NCI-H1694 treated with DMSO at 0.1 percent for 48 hours (cell line): Measurements from ENCODE around the gene TRAM2.
"Not testable (repeated sequence)": the region's sequence is repeated elsewhere in the genome, so short reads cannot be mapped to it uniquely, and the experiment has no call there.

Source experiments
- DNase-seq: peaks from one replicate; lab custom pipeline; 2025; lab: John Stamatoyannopoulos, UW

TRAM2 gene

DNA sequence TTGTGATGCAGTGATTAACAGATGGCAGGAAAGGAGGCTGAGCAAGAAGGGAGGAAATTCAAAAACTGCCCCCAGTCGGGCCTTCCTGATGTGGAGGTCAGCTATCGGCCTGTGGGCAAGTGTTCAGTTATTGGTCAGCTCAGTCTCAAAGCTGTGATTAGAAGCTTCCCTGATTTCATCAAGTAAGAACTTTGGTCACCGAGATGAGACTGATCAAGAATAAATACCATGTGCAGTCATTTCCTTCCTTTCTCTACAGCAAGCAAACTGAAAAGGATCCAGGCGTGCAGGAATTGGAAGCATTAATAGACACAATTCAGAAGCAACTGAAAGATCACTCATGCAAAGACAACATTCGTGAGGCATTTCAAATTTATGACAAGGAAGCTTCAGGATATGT, 87.0 kb downstream of the TRAM2 start:
- DNase-seq: no peak

DNA sequence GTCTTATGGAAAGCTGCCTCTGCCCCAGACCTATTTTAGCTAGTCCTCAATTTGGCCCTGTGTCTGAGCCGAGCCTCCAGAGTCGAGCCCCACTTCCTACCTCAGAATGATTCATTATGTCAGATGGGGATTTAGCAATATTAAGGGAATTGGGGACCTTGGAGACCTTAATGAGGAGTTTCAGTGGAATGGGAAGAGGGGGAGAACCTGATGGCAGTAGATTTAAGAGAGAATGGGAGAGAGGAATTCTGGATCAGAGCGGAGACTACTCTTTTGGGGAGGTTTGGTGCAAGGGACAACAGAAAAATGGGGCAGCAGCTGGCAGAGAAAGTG, 93.2 kb downstream of the TRAM2 start:
- no peak for DNase-seq

DNA sequence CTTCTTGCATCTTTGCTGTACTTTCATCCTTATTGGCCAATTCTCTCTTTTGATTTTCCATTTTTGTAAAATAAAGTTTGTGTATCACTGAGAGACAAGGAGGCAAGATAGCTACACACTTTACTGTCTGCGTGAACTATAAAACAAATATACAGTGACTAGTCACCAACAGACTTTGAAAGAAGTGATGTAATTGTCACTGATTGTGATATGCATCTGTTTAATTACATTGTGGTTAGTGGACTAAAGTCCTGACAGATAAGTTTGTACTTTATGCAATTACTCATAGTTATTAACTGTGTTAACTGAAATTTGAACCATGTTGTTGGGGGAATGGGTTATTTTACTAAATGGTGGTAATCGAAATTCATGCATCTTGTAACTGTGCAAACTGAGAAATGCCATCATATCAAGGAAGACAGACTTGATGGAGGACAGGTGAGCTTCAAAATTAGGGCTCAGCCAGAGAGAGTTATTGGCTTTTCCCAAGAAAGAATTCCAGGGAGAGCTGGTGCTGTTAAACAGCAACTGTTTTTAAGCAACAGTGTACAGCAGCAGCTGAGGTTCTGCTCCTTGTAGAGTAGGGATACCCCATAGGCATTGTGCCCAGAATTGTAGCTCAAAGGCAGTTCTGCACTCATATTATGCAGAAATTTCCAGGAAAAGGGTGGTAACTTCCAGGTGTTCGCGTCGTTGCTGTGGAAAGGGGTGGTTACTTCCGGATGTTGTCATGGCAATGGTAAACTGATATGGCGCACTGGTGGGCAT, 93.8 kb downstream of the TRAM2 start:
- DNase-seq: no peak

DNA sequence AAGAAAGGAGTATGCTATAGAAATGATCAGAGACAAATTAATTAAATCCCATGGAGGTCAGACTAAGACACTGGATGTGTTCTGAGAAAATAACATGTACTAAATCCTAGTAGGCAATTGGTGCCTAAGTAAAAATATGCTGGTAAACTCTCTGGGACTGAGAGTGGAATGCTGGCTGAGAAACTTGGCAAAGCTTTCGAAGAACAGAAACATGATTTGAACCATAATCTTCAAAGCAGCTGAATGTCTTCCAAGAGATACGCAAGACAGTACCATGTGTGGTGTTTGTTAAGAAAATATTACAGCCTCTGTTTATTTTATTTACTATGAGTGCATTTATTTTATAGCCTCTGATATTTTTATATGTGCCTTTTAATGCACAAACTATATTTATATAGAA, 101.6 kb downstream of the TRAM2 start:
- no peak for DNase-seq

DNA sequence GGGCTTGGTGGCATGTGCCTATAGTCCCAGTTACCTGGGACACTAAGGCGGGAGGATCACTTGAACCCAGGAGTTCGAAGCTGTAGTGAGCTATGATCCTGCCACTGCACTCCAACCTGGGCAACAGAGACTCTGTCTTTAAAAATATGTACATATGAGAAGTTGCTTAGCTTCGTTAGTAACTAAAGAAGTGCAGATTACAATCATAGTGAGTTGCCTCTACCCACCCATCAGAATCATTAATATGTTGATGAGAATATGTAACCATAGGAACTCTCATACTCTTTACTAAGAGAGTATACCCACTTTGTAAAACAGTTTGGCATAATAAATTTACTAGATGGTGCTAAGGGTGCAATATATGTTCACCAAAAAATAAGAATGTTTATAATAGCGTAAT, 102.7 kb downstream of the TRAM2 start:
- DNase-seq: no peak

DNA sequence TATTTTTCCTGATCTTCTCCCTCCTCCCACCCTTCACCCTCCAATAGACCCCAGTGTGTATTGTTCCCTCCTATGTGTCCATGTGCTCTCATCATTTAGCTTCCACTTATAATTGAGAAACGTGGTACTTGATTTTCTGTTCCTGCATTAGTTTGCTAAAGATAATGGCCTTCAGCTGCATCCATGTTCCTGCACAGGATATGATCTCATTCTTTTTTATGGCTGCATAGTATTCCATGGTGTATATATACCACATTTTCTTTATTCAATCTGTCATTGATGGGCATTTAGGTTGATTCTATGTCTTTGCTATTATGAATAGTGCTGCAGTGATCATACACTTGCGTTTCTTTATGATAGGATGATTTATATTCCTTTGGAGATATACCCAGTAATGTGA, 115.7 kb downstream of the TRAM2 start:
- not testable (repeated sequence) for DNase-seq

DNA sequence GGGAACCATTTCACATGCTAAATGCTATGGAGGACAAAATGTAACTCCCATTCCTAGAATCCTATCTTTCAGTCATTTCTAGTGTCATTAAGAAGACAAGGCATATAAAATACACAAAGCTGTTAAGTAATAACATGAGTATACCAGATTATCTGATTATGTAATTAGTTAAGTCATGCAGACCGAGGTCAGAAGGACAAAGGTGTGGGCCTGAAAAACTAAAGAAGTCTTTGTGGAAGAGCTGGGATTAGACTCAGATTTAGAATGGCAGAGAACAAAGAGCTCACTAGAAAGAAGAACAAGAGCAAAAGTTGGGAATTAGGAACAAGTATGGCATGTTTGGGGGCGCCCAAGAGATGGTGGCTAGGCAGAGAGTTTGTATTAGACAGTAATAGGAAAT, 119.8 kb downstream of the TRAM2 start:
- DNase-seq: no peak

DNA sequence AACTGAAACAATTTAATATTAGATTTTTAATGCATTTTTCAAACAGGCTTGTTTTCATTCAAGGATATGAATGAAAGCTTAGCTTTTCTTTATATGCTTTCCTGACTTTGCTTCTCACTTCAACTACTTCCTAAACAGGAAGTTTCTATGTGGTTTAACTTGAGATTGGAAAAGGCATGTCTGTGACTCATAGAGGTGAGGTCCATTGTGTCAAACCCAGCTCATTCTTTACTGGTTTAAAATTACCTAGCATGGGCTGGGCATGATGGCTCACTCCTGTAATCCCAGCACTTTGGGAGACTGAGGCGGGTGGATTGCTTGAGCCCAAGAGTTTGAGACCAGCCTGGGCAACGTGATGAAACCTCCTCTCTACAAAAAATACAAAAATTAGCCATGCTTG, 122.3 kb downstream of the TRAM2 start:
- no peak for DNase-seq
